Measurements from ENCODE around the gene POLR2E. TPM values are rescaled to one million over a fixed set of nuclear protein-coding genes. Genes with fewer than 3 reads are reported as not detected.

Gene POLR2E
- total RNA-seq, 1 donor from 2014 or later = 265 TPM

DNA sequence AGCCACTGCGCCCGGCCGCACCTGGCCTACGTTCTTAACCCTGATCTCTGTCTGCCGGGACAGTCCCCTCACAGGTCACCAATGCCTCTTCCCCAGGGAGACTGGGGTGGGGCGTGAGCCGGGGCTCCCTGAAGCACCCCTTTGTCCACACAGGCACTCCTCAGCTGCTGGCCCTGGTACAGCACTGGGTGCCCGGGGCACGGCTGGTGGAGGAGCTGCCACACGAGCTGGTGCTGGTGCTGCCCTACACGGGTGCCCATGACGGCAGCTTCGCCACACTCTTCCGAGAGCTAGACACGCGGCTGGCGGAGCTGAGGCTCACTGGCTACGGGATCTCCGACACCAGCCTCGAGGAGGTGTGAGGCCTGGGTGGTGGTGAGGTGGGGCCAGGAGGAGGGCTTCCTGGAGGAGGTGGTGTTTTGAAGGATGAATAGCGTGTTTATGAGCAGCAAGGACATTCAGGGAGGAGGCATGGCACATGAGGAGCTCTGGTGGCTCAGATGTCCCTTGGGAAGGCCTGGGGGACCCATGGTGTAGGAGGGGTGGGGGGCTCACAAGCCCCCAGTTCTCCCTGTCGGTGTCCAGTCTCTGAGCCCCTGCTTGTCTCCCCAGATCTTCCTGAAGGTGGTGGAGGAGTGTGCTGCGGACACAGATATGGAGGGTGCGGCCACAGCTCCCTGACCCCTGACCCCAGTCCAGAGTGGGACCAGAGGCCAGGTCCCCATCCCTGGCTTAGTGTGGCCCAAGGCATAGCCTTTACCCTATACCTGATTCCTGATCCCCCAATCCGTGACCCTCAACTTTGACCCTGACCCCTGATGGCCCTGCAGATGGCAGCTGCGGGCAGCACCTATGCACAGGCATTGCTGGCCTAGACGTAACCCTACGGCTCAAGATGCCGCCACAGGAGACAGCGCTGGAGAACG, 41.7 kb downstream of the POLR2E start:
- H3K4me1 Mint-ChIP-seq (ENCODE audit: low read depth) = peaks cover 19% of the 10 kb centered on the region
- no peaks in the 10 kb centered on the region for H3K27me3 Mint-ChIP-seq (ENCODE audit: insufficient read depth)
- H3K9me3 Mint-ChIP-seq = no peaks in the 10 kb centered on the region
- H3K27ac Mint-ChIP-seq = no peak overlapping the region
- H3K36me3 Mint-ChIP-seq (ENCODE audit: low read depth) = peaks cover 13% of the 10 kb centered on the region
- intact Hi-C loops (cut with micrococcal nuclease) = no loop called here
- H3K4me3 Mint-ChIP-seq = no peak overlapping the region
- no peak for DNase-seq (ENCODE audit: low spot score)

DNA sequence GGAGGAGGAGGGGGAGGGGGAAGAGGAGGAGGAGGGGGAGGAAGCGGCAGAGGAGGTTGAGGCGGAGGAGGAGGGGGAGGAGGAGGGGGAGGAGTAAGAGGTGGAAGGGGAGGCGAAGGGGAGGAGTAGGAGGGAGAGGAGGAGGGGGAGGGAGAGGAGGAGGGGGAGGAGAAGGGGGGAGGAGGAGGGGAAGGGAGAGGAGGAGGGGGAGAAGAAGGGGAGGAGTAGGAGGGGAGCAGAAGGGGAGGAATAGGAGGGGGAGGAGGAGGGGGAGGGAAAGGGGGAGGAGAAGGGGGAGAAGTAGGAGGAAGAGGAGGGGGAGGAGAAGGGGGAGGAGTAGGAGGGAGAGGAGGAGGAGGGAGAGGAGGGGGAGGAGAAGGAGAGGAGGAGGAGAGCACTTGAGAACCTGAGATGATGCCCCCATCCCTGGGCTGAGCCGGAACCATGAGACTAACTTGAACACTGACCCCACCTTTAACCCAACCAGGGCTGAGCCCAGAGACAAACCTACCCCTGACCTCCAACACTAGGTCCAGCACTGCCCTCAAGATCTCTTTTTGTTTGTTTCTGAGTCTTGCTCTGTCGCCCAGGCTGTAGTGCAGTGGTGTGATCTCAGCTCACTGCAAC, 42.7 kb downstream of the POLR2E start:
- no peak for DNase-seq (ENCODE audit: low spot score)
- peak overlapping the region; percentile 80 for H3K27ac Mint-ChIP-seq
- H3K27me3 Mint-ChIP-seq (ENCODE audit: insufficient read depth) = no peaks in the 10 kb centered on the region
- H3K4me3 Mint-ChIP-seq = no peak overlapping the region
- H3K36me3 Mint-ChIP-seq (ENCODE audit: low read depth) = peaks cover 10% of the 10 kb centered on the region
- peaks cover 9% of the 10 kb centered on the region for H3K4me1 Mint-ChIP-seq (ENCODE audit: low read depth)
- H3K9me3 Mint-ChIP-seq = no peaks in the 10 kb centered on the region
- intact Hi-C loops (cut with micrococcal nuclease) = no loop called here

DNA sequence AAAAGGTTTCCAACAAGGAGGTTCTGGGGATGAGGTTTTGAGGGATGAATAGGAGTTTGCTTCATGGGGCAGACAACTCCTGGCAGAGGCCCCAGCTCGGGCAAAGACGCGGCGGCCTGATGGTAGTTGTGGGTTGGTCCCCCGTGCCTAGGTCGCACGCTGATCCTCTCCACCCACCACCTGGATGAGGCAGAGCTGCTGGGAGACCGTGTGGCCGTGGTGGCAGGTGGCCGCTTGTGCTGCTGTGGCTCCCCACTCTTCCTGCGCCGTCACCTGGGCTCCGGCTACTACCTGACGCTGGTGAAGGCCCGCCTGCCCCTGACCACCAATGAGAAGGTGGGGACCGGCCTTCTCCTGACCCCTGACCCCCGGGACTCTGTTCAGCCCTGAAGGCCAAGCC, 43.4 kb downstream of the POLR2E start:
- H3K27me3 Mint-ChIP-seq (ENCODE audit: insufficient read depth) = no peaks in the 10 kb centered on the region
- peak overlapping the region; percentile 40 for H3K27ac Mint-ChIP-seq
- peaks cover 8% of the 10 kb centered on the region for H3K36me3 Mint-ChIP-seq (ENCODE audit: low read depth)
- no peak overlapping the region for H3K4me3 Mint-ChIP-seq
- intact Hi-C loops (cut with micrococcal nuclease) = no loop called here
- DNase-seq (ENCODE audit: low spot score) = no peak
- H3K9me3 Mint-ChIP-seq = no peaks in the 10 kb centered on the region
- H3K4me1 Mint-ChIP-seq (ENCODE audit: low read depth) = peaks cover 5% of the 10 kb centered on the region

DNA sequence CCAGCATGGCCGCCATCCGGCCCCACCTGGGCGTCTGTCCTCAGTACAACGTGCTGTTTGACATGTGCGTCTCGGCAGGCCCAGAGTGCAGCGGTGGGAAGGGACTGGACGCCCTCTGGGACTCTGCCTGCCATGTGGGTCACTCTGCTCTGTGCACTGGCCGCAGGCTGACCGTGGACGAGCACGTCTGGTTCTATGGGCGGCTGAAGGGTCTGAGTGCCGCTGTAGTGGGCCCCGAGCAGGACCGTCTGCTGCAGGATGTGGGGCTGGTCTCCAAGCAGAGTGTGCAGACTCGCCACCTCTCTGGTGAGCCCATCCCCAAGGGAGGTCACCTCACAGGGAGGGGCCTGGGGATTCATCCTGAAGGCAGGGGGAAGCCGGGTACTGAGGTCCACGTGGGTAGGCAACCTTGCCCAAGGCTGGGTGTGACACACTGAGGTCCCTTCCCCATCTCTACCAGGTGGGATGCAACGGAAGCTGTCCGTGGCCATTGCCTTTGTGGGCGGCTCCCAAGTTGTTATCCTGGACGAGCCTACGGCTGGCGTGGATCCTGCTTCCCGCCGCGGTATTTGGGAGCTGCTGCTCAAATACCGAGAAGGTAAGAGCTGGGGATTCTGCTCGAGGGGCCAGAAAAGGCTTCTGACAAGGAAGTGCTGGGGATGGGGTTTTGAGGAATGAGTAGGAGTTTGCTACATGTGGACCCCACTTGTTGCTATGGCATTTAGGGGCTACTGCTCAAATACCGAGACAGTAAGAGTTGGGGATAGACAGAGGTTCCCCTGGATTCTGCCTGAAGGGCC, 44.0 kb downstream of the POLR2E start:
- intact Hi-C loops (cut with micrococcal nuclease) = no loop called here
- peak overlapping the region; percentile 40 for H3K27ac Mint-ChIP-seq

DNA sequence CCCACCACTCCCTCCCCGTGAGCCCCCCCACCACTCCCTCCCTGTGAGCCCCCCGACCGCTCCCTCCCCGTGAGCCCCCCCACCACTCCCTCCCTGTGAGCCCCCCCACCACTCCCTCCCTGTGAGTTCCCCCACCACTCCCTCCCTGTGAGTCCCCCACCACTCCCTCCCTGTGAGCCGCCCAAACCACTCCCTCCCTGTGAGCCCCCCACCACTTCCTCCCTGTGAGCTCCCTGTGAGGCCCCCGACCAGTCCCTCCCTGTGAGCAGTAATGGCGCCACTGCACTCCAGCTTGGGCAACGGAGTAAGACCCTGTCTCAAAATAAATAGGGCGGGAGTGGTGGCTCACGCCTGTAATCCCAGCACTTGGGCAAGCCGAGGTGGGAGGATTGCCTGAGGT, 45.4 kb downstream of the POLR2E start:
- H3K36me3 Mint-ChIP-seq (ENCODE audit: low read depth) = peaks cover 5% of the 10 kb centered on the region
- H3K27ac Mint-ChIP-seq = no peak overlapping the region
- no peaks in the 10 kb centered on the region for H3K27me3 Mint-ChIP-seq (ENCODE audit: insufficient read depth)
- no peak for DNase-seq (ENCODE audit: low spot score)
- peaks cover 5% of the 10 kb centered on the region for H3K4me1 Mint-ChIP-seq (ENCODE audit: low read depth)
- no peaks in the 10 kb centered on the region for H3K9me3 Mint-ChIP-seq
- intact Hi-C loops (cut with micrococcal nuclease) = no loop called here
- no peak overlapping the region for H3K4me3 Mint-ChIP-seq

More for the DNA sequence above, 44.0 kb downstream of the POLR2E start:
- Mint-ChIP-seq H3K36me3 (ENCODE audit: low read depth) (peaks cover 3% of the 10 kb centered on the region), H3K27me3 (ENCODE audit: insufficient read depth) (no peaks in the 10 kb centered on the region), H3K4me3 (no peak overlapping the region), H3K9me3 (no peaks in the 10 kb centered on the region), H3K4me1 (ENCODE audit: low read depth) (peaks cover 5% of the 10 kb centered on the region)
- no peak for DNase-seq (ENCODE audit: low spot score)

DNA sequence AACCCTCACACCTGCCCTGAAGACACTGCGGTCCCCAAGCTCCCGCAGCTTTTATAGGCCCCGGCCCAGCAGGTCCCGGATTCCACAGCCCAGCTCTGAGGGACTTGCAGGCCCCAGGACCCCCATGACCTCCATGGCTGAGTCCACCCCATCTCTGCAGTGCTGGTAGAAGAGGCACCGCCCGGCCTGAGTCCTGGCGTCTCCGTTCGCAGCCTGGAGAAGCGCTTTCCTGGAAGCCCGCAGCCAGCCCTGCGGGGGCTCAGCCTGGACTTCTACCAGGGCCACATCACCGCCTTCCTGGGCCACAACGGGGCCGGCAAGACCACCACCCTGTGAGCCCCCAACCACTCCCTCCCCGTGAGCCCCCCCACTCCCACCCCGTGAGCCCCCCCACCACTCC, 46.1 kb downstream of the POLR2E start:
- H3K4me3 Mint-ChIP-seq = no peak overlapping the region
- no peak overlapping the region for H3K27ac Mint-ChIP-seq
- peaks cover 5% of the 10 kb centered on the region for H3K4me1 Mint-ChIP-seq (ENCODE audit: low read depth)
- H3K27me3 Mint-ChIP-seq (ENCODE audit: insufficient read depth) = no peaks in the 10 kb centered on the region
- no peak for DNase-seq (ENCODE audit: low spot score)
- intact Hi-C loops (cut with micrococcal nuclease) = no loop called here
- peaks cover 5% of the 10 kb centered on the region for H3K36me3 Mint-ChIP-seq (ENCODE audit: low read depth)
- no peaks in the 10 kb centered on the region for H3K9me3 Mint-ChIP-seq

DNA sequence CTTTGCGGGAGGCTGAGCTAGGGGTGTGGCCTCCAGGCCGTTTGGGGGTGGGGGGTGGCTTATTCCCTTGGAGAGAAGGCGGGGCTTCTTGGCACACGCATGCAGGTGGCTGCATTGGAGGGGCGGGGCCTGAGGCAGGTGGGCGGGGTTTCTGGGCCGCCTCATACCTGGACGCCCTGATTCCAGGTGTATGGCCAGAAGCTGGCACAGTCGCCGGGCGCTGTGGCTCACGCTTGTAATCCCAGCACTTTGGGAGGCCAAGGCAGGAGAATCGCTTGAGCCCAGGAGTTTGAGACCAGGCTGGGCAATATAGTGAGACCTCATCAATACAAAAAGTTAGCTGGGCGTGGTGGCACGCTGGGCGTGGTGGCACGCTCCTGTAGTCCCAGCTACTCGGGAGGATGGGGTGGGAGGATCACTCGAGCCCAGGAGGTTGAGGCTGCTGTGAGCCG, 47.5 kb downstream of the POLR2E start:
- Mint-ChIP-seq H3K36me3 (ENCODE audit: low read depth) (peaks cover 5% of the 10 kb centered on the region), H3K4me3 (no peak overlapping the region), H3K27me3 (ENCODE audit: insufficient read depth) (no peaks in the 10 kb centered on the region), H3K27ac (no peak overlapping the region), H3K9me3 (no peaks in the 10 kb centered on the region), H3K4me1 (ENCODE audit: low read depth) (peaks cover under 1% of the 10 kb centered on the region)
- DNase-seq (ENCODE audit: low spot score) = no peak
- intact Hi-C loops (cut with micrococcal nuclease) = no loop called here

DNA sequence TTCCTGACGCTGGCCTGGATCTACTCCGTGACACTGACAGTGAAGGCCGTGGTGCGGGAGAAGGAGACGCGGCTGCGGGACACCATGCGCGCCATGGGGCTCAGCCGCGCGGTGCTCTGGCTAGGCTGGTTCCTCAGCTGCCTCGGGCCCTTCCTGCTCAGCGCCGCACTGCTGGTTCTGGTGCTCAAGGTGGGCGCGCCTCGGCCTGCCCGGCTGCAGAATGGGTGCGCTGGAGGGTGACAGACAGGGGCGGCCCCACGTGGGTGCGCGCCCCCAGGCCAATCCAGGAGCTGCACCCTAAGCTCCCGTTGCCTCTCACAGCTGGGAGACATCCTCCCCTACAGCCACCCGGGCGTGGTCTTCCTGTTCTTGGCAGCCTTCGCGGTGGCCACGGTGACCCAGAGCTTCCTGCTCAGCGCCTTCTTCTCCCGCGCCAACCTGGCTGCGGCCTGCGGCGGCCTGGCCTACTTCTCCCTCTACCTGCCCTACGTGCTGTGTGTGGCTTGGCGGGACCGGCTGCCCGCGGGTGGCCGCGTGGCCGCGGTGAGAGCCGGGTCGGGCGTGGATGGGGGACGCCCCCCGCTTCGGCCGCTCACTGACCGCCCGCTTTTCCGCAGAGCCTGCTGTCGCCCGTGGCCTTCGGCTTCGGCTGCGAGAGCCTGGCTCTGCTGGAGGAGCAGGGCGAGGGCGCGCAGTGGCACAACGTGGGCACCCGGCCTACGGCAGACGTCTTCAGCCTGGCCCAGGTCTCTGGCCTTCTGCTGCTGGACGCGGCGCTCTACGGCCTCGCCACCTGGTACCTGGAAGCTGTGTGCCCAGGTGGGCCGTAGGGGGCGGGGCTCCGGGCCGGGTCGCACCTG, 48.1 kb downstream of the POLR2E start:
- Mint-ChIP-seq H3K4me1 (ENCODE audit: low read depth) (no peaks in the 10 kb centered on the region), H3K4me3 (no peak overlapping the region), H3K27me3 (ENCODE audit: insufficient read depth) (no peaks in the 10 kb centered on the region), H3K9me3 (no peaks in the 10 kb centered on the region), H3K36me3 (ENCODE audit: low read depth) (peaks cover 5% of the 10 kb centered on the region), H3K27ac (no peak overlapping the region)
- intact Hi-C loops (cut with micrococcal nuclease) = no loop called here
- DNase-seq (ENCODE audit: low spot score) = no peak

DNA sequence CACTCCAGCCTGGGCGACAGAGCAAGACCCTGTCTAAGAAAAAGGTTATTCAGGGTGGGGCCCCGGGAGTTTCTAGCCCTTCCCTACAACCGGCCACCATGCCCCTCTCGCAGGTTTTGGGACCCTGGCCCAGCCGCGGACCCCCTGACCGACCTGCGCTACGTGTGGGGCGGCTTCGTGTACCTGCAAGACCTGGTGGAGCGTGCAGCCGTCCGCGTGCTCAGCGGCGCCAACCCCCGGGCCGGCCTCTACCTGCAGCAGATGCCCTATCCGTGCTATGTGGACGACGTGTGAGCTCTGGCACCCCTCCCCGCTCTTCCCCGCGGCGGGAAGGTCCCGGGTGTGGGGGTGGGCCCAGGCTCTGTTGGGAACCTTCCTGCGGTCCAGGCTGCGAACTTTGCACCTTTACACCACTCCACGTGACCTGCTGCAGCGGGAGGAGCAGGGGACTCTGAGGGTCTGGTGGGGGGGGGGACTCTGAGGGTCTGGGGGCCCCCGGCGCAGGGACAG, 49.0 kb downstream of the POLR2E start:
- H3K36me3 Mint-ChIP-seq (ENCODE audit: low read depth) = peaks cover 5% of the 10 kb centered on the region
- H3K4me3 Mint-ChIP-seq = no peak overlapping the region
- no peaks in the 10 kb centered on the region for H3K27me3 Mint-ChIP-seq (ENCODE audit: insufficient read depth)
- no peak for DNase-seq (ENCODE audit: low spot score)
- H3K27ac Mint-ChIP-seq = no peak overlapping the region
- peaks cover 3% of the 10 kb centered on the region for H3K4me1 Mint-ChIP-seq (ENCODE audit: low read depth)
- intact Hi-C loops (cut with micrococcal nuclease) = no loop called here
- no peaks in the 10 kb centered on the region for H3K9me3 Mint-ChIP-seq

DNA sequence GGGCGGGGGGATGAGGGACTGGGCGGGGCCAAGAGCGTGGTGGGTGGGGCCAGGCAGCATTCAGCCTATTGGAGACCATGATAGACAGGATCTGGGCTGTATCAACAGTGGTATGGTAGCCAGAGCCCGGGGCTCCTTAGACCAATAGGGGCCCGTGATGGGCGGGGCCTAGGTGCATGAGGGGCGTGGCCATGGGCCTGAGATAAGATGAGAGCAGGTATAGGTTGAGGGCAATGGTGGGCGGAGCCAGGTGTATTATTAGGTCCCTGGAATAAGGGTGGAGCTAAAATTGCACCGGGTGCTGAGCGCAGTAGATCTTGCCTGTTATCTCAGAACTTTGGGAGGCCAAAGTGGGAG, 50.0 kb downstream of the POLR2E start:
- no peak overlapping the region for H3K27ac Mint-ChIP-seq
- peaks cover 5% of the 10 kb centered on the region for H3K36me3 Mint-ChIP-seq (ENCODE audit: low read depth)
- peak; percentile 66 for DNase-seq (ENCODE audit: low spot score)
- no peak overlapping the region for H3K4me3 Mint-ChIP-seq
- intact Hi-C loops (cut with micrococcal nuclease) = no loop called here
- peaks cover 13% of the 10 kb centered on the region for H3K4me1 Mint-ChIP-seq (ENCODE audit: low read depth)
- H3K27me3 Mint-ChIP-seq (ENCODE audit: insufficient read depth) = no peaks in the 10 kb centered on the region
- no peaks in the 10 kb centered on the region for H3K9me3 Mint-ChIP-seq

DNA sequence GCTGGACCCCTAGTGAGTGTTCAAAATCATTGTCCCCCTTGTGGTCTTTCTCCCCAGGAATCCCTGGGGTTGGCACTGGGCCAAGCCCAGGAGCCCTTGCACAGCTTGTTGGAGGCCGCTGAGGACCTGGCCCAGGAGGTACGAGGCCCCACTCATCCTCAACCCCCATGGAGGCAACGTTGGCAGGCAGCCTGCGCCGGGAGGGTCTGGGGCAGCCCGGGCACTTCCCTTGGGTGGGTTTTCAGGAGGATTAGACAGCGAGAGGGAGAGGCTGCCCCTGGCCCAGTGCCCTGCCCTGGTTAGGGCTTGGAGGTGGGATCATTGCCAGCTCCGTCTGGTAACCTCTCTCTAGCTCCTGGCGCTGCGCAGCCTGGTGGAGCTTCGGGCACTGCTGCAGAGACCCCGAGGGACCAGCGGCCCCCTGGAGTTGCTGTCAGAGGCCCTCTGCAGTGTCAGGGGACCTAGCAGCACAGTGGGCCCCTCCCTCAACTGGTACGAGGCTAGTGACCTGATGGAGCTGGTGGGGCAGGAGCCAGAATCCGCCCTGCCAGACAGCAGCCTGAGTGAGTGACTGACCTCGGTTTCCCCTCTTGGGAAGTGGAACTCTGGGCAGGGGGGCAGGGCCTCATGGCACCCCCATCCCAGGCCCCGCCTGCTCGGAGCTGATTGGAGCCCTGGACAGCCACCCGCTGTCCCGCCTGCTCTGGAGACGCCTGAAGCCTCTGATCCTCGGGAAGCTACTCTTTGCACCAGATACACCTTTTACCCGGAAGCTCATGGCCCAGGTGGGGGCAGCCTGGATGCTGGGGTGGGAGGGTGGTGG, 52.3 kb downstream of the POLR2E start:
- H3K27me3 Mint-ChIP-seq (ENCODE audit: insufficient read depth) = no peaks in the 10 kb centered on the region
- DNase-seq (ENCODE audit: low spot score) = no peak
- no peaks in the 10 kb centered on the region for H3K9me3 Mint-ChIP-seq
- no peak overlapping the region for H3K27ac Mint-ChIP-seq
- peaks cover 36% of the 10 kb centered on the region for H3K4me1 Mint-ChIP-seq (ENCODE audit: low read depth)
- intact Hi-C loops (cut with micrococcal nuclease) = no loop called here
- no peak overlapping the region for H3K4me3 Mint-ChIP-seq
- H3K36me3 Mint-ChIP-seq (ENCODE audit: low read depth) = peaks cover 11% of the 10 kb centered on the region

Data from activated T-helper 1 cell treated with anti-CD3 and anti-CD28 coated beads, Interleukin-12 subunit alpha, Interleukin-12 subunit beta, Interleukin-2, Interleukin-4 antibody, amounts not matched to agents 30 ng/mL and 10 ng/mL and 1 ng/mL, durations not matched to agents 14 hours and 24 hours and 36 hours (primary cell).